ENCODE measurements around the gene KCTD5. TPM values are rescaled to one million over a fixed set of nuclear protein-coding genes. Genes with fewer than 3 reads are reported as not detected.
"Not testable (repeated sequence)": the region's sequence is repeated elsewhere in the genome, so short reads cannot be mapped to it uniquely, and the experiment has no call there.

The KCTD5 gene, protein sequence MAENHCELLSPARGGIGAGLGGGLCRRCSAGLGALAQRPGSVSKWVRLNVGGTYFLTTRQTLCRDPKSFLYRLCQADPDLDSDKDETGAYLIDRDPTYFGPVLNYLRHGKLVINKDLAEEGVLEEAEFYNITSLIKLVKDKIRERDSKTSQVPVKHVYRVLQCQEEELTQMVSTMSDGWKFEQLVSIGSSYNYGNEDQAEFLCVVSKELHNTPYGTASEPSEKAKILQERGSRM
- 10 to 100 TPM; 23.4 to 26.4 (median 24.9) TPM for polyA plus RNA-seq (ENCODE audit: insufficient read length in 4 of 4)

DNA sequence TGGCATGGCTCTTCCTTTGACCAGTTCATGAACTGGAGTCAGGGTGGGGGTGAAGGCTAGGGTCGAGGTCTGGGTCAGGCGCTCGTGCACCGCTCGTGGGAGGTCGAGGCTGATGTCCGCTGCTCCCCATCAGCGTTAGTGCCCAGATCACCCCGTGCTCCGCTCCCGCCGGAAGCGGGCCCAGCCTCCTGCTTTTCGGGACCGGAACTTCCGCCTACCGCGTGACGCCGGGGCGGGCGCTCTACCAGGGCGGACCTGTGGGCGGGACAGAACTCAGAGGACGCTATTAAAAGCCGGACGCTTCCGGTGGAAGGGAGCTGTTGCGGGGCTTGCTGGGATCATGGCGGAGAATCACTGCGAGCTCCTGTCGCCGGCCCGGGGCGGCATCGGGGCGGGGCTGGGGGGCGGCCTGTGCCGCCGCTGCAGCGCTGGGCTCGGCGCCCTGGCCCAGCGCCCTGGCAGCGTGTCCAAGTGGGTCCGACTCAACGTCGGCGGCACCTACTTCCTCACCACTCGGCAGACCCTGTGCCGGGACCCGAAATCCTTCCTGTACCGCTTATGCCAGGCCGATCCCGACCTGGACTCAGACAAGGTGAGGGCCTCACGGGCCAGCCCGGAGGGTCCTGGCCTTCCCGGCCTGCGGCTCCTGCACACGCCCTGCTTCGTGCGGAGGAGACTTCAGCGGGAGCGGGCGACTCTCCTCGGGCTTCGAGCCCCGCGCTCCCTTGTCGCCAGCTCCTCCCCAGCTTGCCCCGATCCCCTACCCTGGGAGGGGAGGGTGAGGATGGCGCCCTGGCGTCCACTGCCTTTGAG, at the start of gene KCTD5:
KCTD5 (plus strand) TSS at position 315 of the 813 bp plus-strand sequence; CDS start at position 341, 26 bp downstream.
- DNase-seq (ENCODE audit: low read depth in 4 of 4, low spot score in 3 of 4), result peak; percentile 93 to 95 (median 94)

DNA sequence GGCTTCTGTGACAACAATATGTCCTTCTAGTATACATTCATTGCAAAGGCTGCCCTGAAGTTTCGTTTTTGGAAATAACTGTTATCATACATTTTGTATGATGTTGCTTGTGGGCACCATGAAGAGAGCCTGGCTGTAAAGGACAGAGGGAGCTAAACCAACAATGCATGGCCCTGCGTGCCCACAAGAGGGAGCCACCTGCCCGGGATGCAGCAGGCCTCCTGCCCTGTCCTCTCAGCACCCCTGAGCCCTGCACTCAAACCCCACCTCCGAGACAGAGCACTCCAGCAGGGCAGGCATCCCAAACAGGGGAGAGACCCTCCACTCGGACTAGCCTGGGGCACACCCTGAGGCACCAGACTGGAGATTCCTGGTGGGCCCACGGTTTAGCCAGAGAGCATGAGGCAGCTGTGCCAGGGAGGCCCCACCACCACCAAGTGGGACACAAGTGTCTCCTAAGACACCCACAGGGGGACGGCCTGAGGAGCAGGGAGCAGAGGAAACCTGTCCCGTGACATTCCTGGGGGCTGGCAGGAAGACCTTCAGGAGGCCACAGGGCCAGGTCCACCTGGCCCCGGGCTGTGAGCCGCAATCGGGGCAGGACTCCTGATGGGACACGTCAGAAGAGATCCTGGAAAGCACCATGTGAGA, 43.1 kb upstream of the KCTD5 start:
- DNase-seq (ENCODE audit: low read depth in 4 of 4, low spot score in 3 of 4), result not testable (repeated sequence)

DNA sequence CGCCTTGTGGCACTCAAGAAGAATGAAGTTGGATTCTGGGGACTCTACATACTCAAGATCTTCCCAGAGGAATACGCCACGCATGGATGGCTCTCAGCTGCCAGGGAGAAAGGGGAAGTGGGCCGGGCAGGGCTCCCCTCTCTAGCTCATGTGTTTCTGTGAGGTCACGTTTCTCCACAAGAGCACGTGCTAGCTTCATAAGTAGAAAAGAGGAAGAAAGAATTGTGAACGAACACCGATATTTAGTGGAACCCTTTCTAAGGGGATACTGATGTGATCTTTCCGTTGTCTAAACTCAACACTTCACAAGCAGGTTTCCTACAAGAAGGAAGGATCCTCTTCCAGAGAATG, 42.6 kb upstream of the KCTD5 start:
- not testable (repeated sequence) for DNase-seq (ENCODE audit: low read depth in 4 of 4, low spot score in 3 of 4)

DNA sequence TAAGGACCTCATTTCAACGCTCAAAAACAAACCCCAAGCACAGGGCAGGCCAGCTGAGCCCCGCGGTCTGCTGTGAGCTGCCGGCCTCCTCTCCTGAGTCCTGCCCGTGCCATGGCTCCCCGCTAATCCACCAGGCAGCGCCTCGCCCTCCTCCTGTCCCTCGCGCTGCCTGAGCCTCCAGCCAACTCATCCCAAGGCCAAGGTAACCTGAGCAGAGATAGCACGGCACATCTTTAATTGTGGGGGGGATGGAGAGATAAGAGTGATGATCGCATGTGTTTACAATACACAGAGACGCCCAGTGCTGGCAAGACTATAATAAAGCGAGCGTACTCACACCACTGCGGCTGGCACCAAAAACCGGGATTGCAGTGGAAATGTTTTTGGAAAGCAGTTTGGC, 39.8 kb upstream of the KCTD5 start:
- DNase-seq (ENCODE audit: low read depth in 4 of 4, low spot score in 3 of 4), result not testable (repeated sequence)

DNA sequence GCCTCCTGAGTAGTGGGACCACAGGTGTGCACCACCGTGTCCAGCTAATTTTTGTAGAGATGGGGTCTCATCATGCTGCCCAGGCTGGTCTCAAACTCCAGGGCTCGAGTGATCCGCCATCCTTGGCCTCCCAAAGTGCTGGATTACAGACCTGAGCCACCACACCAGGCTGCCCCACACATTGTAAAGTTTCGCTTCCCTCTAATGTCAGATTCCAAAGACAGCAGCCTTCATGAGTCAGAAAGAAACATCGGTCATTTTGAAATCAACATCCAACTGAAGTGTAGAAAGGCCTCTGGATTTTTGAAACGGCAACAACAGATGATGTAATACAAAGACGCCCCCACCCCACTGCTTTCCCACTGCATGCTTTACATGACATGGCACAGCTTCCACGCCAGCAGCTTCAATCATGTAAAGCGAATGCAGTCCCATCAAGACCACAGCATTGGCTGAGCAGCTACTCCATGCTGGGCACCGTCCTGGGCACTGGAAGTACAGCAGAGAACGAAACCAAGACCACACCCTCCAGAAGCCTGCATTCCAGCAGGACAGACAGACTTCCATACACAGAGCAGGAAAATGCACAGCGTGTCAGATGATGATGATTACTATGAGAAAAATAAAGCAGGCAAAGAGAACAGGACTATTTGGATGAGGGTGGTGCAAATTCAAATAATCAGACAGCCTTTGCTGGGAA, 37.4 kb upstream of the KCTD5 start:
- DNase-seq (ENCODE audit: low read depth in 4 of 4, low spot score in 3 of 4), result not testable (repeated sequence)

DNA sequence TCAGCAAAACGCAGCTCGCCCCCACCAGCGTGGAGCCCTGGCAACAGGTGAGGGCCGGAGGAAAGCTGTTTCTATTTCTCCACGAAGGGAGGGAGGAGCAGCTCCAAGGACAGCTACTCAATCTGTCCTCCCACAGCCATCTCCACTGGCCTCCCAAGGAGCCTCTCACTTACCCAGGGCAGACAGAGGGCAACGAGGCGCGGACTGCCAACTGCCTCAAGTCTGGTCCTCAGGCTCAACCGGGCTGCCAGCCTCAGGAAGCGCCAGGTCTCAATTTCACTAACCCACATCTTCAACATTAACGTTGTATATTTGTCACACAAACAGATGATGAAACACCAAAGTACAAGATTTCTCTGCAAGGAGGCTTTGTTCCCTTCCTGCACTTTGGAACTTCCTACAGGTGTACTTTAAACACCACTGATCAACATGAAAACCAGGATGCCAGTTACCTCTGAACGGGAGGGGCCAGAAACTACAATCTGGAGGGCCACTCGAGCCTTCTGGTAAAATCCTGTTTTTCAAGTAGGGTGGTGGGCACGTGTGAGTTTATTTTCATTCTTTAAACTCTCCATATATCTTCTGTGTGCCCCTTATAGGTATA, 31.0 kb upstream of the KCTD5 start:
- DNase-seq (ENCODE audit: low read depth in 4 of 4, low spot score in 3 of 4), result not testable (repeated sequence)

DNA sequence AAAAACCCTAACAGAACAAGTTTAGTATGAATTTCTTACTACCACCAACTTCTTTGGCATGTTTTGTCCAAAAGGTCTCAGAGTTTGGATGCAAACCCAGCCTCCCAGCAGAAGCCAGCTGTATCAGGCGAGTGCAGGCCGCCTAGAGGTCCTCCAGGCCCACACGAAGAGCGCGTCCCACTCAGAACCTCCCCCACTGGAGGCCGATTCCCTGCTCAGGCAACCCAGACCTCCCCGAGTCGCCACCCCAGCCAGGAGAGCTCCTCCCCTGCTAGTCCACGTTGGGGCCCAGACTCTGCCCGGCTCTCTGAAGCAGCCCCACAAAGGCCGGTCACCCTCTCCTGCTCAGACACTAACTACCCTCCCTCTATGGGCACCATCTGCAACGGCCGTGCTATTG, 28.4 kb upstream of the KCTD5 start:
- not testable (repeated sequence) for DNase-seq (ENCODE audit: low read depth in 4 of 4, low spot score in 3 of 4)

DNA sequence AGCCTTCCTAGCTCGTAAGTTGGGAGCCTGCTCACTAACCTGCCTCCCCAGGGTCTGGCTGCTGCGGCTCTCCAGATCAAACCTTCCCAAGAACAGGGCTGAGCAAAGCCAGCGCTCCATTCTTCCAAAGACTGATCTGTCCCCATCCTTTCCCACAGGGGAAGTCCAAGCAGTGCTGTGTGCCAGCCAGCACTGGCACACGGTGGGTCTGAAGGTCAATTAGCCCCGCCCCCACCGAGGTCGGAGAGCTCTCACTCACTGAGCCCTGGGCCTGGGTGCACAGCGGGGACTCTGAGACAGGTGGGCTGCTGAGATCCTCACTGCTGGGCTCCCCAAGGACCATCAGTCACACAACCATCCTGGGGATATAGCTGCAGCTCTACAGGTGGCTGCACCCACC, 27.4 kb upstream of the KCTD5 start:
- DNase-seq (ENCODE audit: low read depth in 4 of 4, low spot score in 3 of 4), result not testable (repeated sequence)

DNA sequence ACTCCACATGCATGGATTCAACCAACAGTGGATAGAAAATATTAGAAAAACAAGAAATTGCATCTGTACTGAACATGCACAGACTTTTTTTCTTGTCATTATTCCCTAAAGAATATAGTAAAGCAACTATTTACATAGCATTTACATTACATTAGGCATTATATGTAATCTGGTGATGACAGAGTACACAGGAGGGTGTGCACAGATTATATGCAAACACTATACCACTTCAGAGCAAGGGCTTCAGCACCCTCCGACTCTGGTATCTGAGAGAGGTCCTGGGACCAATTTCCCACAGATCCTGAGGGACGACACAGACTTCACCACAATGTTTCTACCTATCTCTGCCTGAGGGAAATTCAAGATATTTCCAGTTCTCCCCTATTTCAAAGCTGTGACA, 25.3 kb upstream of the KCTD5 start:
- no peak for DNase-seq (ENCODE audit: low read depth in 4 of 4, low spot score in 3 of 4)

DNA sequence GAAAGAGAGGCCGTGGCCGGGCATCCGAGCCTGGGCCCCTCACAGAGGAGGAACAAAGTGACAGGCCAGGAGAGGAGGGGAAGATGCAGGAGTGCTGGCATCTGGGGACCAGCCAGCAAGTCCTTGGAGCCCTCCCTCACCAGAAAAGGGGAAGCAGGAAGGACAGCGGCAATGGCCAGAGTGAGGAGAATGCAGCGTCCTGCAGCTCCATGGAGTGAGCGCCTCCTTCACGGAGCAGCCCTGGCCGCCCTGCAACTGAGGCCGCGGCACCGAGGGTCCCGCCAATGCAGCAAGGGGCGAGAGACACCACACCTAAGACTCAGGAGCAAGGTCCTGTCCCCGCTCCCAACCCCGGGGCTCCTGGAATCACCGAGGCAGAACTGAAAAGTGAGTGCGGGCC, 24.5 kb upstream of the KCTD5 start:
- not testable (repeated sequence) for DNase-seq (ENCODE audit: low read depth in 4 of 4, low spot score in 3 of 4)

DNA sequence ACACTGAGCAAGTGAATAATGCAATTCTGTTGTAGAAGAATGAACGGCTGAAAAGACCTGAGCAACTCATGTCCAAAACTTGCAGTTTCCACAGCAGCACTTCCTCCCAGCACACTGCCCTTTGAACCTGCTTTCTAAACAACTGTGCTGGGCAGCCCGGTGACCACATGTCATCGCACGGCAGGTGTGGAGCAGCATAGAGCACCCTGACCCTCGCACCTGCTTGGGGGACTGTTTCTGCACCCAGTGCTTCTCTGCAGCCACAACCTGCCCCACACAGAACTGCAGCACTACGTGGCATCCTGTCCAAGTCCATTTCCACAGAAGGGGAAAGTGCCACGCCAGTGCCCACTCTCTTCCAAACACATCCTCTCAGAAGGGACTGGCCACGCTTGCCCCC, 22.8 kb upstream of the KCTD5 start:
- DNase-seq (ENCODE audit: low read depth in 4 of 4, low spot score in 3 of 4), result not testable (repeated sequence)

DNA sequence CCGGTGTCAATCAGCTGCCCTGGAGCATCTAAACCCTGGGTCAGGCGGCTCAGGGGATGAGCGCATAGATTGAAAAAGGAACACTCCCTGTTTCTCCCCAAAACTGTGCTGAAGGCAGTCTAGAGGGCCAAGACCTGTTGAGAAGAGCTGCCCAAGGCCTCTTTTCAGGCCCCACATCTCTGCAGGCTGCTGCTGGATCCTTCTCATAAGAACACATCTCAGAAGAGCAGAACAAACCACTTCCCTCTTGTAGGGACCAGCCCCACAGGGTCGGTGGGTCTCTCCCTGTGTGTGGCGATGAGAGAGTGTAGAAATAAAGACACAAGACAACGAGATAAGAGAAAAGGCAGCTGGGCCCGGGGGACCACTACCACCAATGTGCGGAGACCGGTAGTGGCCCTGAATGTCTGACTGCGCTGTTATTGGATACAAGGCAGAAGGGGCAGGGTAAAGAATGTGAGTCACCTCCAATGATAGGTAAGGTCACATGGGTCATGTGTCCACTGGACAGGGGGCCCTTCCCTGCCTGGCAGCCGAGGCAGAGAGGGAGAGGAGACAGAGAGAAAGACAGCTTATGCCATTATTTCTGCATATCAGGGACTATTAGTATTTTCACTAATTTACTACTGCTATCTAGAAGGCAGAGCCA, 22.2 kb upstream of the KCTD5 start:
- DNase-seq (ENCODE audit: low read depth in 4 of 4, low spot score in 3 of 4), result not testable (repeated sequence)

DNA sequence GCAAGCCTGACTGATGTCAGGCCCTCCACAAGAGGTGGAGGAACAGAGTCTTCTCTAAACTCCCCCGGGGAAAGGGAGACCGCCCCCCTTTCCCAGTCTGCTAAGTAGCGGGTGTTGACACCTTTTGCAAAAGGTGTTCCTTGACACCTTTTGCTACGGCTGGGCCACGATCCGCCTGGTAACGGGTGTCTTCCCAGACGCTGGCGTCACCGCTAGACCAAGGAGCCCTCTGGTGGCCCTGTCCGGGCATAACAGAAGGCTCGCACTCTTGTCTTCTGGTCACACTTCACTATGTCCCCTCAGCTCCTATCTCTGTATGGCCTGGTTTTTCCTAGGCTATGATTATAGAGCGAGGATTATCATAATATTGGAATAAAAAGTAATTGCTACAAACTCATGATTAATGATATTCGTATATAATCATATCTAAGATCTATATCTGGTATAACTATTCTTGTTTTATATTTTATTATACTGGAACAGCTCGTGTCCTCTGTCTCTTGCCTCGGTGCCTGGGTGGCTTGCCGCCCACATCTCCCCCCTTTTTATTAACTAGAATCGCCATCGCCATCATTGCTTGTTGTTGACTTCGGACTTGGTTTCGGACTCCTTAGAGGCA, 21.5 kb upstream of the KCTD5 start:
- not testable (repeated sequence) for DNase-seq (ENCODE audit: low read depth in 4 of 4, low spot score in 3 of 4)

DNA sequence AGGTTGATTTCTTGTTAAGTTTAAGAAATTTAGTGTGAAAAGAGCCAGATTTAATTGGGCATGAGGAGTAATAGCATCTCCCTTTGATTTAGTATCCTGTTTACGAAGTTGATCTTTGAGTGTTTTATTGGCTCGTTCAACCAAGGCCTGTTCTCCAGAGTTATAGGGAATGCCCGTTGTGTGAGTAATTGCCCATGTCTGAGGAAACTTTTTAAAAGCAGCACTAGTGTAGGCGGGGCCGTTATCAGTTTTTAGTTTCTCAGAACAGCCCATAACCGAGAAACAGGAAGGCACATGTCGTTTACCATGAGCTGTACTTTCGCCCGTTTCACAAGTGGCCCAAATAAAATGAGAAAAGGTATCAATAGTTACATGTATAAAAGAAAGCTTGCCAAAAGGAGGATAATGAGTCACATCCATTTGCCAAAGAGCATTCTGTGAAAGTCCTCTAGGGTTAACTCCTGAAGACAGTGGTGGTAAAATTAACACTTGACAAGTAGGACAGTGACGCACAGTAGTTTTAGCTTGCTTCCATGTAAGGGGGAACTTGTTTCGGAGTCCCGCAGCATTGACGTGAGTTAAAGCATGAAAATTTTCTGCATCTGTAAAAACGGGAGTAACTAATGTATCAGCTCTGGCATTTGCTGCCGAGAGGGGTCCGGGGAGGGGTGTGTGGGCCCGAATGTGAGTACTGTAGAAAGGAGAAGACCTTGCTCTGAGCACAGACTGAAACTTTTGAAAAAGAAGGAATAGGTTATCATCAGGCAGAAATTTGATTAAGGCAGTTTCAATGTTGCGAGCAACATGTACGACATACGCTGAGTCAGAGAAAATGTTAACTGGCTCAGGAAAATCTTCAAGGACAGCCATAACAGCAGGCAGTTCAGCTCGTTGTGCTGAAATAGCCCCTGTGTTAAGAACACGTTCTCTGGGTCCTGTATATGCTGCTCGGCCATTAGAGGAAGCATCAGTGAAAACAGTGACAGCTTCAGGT, 18.5 kb upstream of the KCTD5 start:
- DNase-seq (ENCODE audit: low read depth in 4 of 4, low spot score in 3 of 4), result no peak

DNA sequence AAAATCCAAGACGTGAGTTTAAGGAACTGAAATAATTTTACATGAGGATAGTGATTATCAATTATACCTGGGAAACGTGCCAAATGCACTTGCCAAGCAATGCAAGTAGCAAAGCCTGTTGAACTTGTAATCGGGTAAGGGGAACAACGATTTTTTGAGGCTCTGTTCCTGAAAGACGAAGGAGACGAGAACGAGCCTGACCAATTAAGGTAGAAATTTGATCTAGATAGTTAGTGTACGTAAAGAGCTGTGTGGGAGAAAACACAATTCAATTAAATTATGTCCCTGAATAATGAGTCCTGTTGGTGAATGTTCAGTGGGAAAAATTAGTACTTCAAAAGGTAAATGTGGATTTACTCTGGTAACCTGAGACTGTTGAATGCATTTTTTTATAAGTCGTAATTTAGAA, 17.7 kb upstream of the KCTD5 start:
- no peak for DNase-seq (ENCODE audit: low read depth in 4 of 4, low spot score in 3 of 4)

DNA sequence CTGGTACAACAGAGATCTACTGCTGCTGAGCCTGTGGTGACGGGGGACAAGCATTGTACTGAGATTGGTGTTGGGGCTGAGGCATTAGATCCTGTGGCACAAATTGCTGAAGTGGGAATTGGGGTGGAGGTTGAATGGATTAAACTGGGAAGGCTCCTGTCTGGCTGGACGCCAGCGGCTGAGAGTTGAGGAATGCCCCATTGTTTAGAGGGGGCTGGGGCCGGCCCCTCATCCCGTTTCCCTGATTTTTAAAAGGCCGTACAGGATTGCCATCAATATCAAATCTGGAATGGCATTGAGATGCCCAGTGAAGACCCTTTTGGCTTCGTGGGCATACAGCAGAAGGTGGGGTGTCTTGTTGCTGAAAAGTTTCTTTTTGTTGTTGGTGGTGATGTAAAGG, 15.7 kb upstream of the KCTD5 start:
- DNase-seq (ENCODE audit: low read depth in 4 of 4, low spot score in 3 of 4), result not testable (repeated sequence)

DNA sequence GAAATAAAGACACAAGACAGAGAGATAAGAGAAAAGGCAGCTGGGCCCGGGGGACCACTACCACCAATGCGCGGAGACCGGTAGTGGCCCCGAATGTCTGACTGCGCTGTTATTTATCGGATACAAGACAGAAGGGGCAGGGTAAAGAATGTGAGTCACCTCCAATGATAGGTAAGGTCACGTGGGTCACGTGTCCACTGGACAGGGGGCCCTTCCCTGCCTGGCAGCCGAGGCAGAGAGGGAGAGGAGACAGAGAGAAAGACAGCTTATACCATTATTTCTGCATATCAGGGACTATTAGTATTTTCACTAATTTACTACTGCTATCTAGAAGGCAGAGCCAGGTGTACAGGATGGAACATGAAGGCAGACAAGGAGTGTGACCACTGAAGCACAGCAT, 12.7 kb upstream of the KCTD5 start:
- DNase-seq (ENCODE audit: low read depth in 4 of 4, low spot score in 3 of 4), result not testable (repeated sequence)

DNA sequence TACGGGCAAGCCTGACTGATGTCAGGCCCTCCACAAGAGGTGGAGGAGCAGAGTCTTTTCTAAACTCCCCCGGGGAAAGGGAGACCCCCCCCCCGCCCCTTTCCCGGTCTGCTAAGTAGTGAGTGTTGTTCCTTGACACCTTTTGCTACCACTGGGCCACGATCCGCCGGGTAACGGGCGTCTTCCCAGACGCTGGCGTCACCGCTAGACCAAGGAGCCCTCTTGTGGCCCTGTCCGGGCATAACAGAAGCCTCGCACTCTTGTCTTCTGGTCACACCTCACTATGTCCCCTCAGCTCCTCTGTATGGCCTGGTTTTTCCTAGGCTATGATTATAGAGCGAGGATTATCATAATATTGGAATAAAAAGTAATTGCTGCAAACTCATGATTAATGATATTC, 12.3 kb upstream of the KCTD5 start:
- DNase-seq (ENCODE audit: low read depth in 4 of 4, low spot score in 3 of 4), result not testable (repeated sequence)

Data from right renal pelvis (tissue), 4 donors.